Testis (tissue), 3 donors: ENCODE results near the gene ATP13A3. TPM values are rescaled to one million over a fixed set of nuclear protein-coding genes. Genes with fewer than 3 reads are reported as not detected.

Source experiments
- DNase-seq: peaks from one replicate; pipeline ENCODE4 v3.0.0-alpha.2; 2019
- H3K27ac ChIP-seq, 2 donors: fragments of 200-600 bp; sonication (generic); one replicate each; pipeline ENCODE4 v1.5.1; 2019
- H3K27me3 ChIP-seq: fragments of 200-600 bp; sonication (generic); one replicate; pipeline ENCODE4 v1.5.1; 2019
- H3K36me3 ChIP-seq: fragments of 200-600 bp; sonication (generic); one replicate; pipeline ENCODE4 v1.5.1; 2017; ENCODE audit warnings: low read depth; ENCODE audit errors: missing control alignments
- H3K4me1 ChIP-seq: fragments of 200-600 bp; sonication (generic); one replicate; pipeline ENCODE4 v1.5.1; 2019
- H3K4me3 ChIP-seq, 2 donors: fragments of 200-600 bp; sonication (generic); one replicate each; pipeline ENCODE4 v1.5.1; 2017 to 2019
- H3K9me3 ChIP-seq: fragments of 200-600 bp; sonication (generic); one replicate; pipeline ENCODE4 v1.5.1; 2017
- CTCF ChIP-seq, 3 experiments: fragments of 450-650 bp in 2 of 3; fragments of 200-600 bp in 1 of 3; sonication (generic) in 1 of 3; IDR thresholded peaks; one replicate each; pipeline ENCODE4 v1.5.1; 2016 to 2019; ENCODE audit warnings: antibody characterized with exemption in 3 of 3, mild to moderate bottlenecking in 2 of 3, moderate library complexity in 1 of 3
- POLR2A ChIP-seq: fragments of 450-650 bp; IDR thresholded peaks from one replicate; pipeline ENCODE4 v1.6.1; 2017; ENCODE audit warnings: antibody characterized with exemption, mild to moderate bottlenecking, moderate library complexity
- WGBS, 2 donors: methylation state at CpG; one replicate each; pipeline ENCODE4 v1.1.5; 2018; 5-methylcytosine and 5-hydroxymethylcytosine counted together
- intact Hi-C: fragments of 100-400 bp; cut with DNase I; formaldehyde crosslinking; loops from one replicate; pipeline ENCODE4 v1.15.1; 2023; ENCODE audit warnings: low total_unique reads
- polyA plus RNA-seq: library from polyadenylated mRNA; stranded (reverse); fragments of 350-450 nt; fragmentation: Illumina TruSeq; extraction: RNeasy Lipid Tissue Mini Kit (QIAGEN cat#74804); gene quantifications from one replicate; pipeline ENCODE4 v1.2.3, GENCODE V29; 2014; ENCODE audit warnings: low read depth, low replicate concordance; ENCODE audit not compliant: insufficient read depth
- total RNA-seq, 2 donors: library from RNA; depleted of rRNA; stranded (reverse); fragments of >200 nt; gene quantifications; one replicate each; pipeline ENCODE4 v1.2.3, GENCODE V29; 2016

Gene ATP13A3
- total and polyA plus RNA-seq, 3 donors from 2014 or later = 26.6 to 62.3 (median 51.8) TPM

GRCh38 chr3:194475138-194475932 is 11.5 kb downstream of the ATP13A3 start:
- Histone ChIP-seq H3K36me3 (no peaks in the 10 kb centered on the region), H3K4me3 (no peak overlapping the region), H3K27ac (no peak overlapping the region), H3K27me3 (no peaks in the 10 kb centered on the region), H3K4me1 (no peaks in the 10 kb centered on the region), H3K9me3 (no peaks in the 10 kb centered on the region)
- intact Hi-C loops = loop anchor here (10.0 kb wide), 1 partner anchor 119 kb away; no protein-coding TSS in a partner anchor
- WGBS, 2 donors = 88 to 95% methylated on average over 4 of the region's 4 CpGs
- no peak for TF ChIP-seq POLR2A
- TF ChIP-seq CTCF (IDR thresholded peaks at IDR 0.05) = no peak
- DNase-seq = no peak

- intact Hi-C loops = loop anchor here (10.0 kb wide), 1 partner anchor 120 kb away; no protein-coding TSS in a partner anchor
- 74 to 75% methylated on average over 7 of the region's 7 CpGs for WGBS, 2 donors
- no peaks in the 10 kb centered on the region for H3K36me3 ChIP-seq
- no peaks in the 10 kb centered on the region for H3K9me3 ChIP-seq
- H3K4me1 ChIP-seq = no peaks in the 10 kb centered on the region
- TF ChIP-seq CTCF (IDR thresholded peaks at IDR 0.05) (no peak), POLR2A (no peak)
- DNase-seq = no peak
- no peaks in the 10 kb centered on the region for H3K27me3 ChIP-seq
- H3K4me3 ChIP-seq = no peak overlapping the region
- H3K27ac ChIP-seq = no peak overlapping the region
These were observed 12.1 kb downstream of the ATP13A3 start for GRCh38 chr3:194474675-194475074.

GRCh38 chr3:194472290-194472920 is 14.4 kb downstream of the ATP13A3 start:
- H3K36me3 ChIP-seq = no peaks in the 10 kb centered on the region
- DNase-seq = peak; percentile 49
- intact Hi-C loops = loop anchor here (10.0 kb wide), 1 partner anchor 122 kb away; no protein-coding TSS in a partner anchor
- 81% methylated on average over 4 of the region's 4 CpGs for WGBS, 2 donors
- H3K4me1 ChIP-seq = no peaks in the 10 kb centered on the region
- peak; percentile 85 to 98 (median 91) for TF ChIP-seq CTCF (IDR thresholded peaks at IDR 0.05)
- no peak for TF ChIP-seq POLR2A
- H3K27ac ChIP-seq = no peak overlapping the region
- H3K27me3 ChIP-seq = no peaks in the 10 kb centered on the region
- H3K4me3 ChIP-seq = no peak overlapping the region
- H3K9me3 ChIP-seq = no peaks in the 10 kb centered on the region

GRCh38 chr3:194471863-194472262 is 14.9 kb downstream of the ATP13A3 start:
- 68 to 71% methylated on average over 5 of the region's 5 CpGs for WGBS, 2 donors
- no peaks in the 10 kb centered on the region for H3K27me3 ChIP-seq
- H3K9me3 ChIP-seq = no peaks in the 10 kb centered on the region
- no peak for DNase-seq
- H3K27ac ChIP-seq = no peak overlapping the region
- no peaks in the 10 kb centered on the region for H3K4me1 ChIP-seq
- no peaks in the 10 kb centered on the region for H3K36me3 ChIP-seq
- intact Hi-C loops = loop anchor here (10.0 kb wide), 1 partner anchor 123 kb away; no protein-coding TSS in a partner anchor
- no peak for TF ChIP-seq CTCF (IDR thresholded peaks at IDR 0.05)
- TF ChIP-seq POLR2A = no peak
- no peak overlapping the region for H3K4me3 ChIP-seq
